T-helper 17 cell (primary cell): ENCODE data around the gene CYP21A2. TPM values are rescaled to one million over a fixed set of nuclear protein-coding genes. Genes with fewer than 3 reads are reported as not detected.
"Not testable (repeated sequence)": the region's sequence is repeated elsewhere in the genome, so short reads cannot be mapped to it uniquely, and the experiment has no call there.

Source experiments
- ATAC-seq: fragments of 150-1000 bp; cut with Tn5 transposase; 2 replicates; pipeline ENCODE4 v1.10.0; 2021; ENCODE audit warnings: mild to moderate bottlenecking, moderate library complexity
- DNase-seq, 3 donors: peaks; one replicate each; pipeline versions ENCODE4 v3.0.0 to v3.0.0-alpha.2; 2020 to 2021
- H3K9me3 ChIP-seq: one replicate; pipeline ENCODE4 v1.7.0; 2013; ENCODE audit warnings: low read length, mild to moderate bottlenecking; ENCODE audit not compliant: control insufficient read depth, poor library complexity, severe bottlenecking
- H3K27ac Mint-ChIP-seq: one replicate; pipeline ENCODE4 v1.8.0; 2022; ENCODE audit warnings: mild to moderate bottlenecking, moderate library complexity, mixed read lengths
- H3K27me3 Mint-ChIP-seq: one replicate; pipeline ENCODE4 v1.8.0; 2022; ENCODE audit warnings: mixed read lengths
- H3K36me3 Mint-ChIP-seq: one replicate; pipeline ENCODE4 v1.8.0; 2022; ENCODE audit warnings: low read depth, mixed read lengths
- H3K4me1 Mint-ChIP-seq: one replicate; pipeline ENCODE4 v1.8.0; 2022; ENCODE audit warnings: mild to moderate bottlenecking, mixed read lengths
- H3K4me3 Mint-ChIP-seq: one replicate; pipeline ENCODE4 v1.8.0; 2022; ENCODE audit warnings: mild to moderate bottlenecking, moderate library complexity, mixed read lengths
- total RNA-seq, 4 donors: library from RNA in 2 of 4; stranded (reverse) in 2 of 4; gene quantifications; one replicate each; pipeline ENCODE4 v1.2.3 and lab custom pipeline; 2022 to 2026

Gene CYP21A2
- total RNA-seq, 2 donors from 2014 or later: 0.35 to 0.76 TPM

DNA sequence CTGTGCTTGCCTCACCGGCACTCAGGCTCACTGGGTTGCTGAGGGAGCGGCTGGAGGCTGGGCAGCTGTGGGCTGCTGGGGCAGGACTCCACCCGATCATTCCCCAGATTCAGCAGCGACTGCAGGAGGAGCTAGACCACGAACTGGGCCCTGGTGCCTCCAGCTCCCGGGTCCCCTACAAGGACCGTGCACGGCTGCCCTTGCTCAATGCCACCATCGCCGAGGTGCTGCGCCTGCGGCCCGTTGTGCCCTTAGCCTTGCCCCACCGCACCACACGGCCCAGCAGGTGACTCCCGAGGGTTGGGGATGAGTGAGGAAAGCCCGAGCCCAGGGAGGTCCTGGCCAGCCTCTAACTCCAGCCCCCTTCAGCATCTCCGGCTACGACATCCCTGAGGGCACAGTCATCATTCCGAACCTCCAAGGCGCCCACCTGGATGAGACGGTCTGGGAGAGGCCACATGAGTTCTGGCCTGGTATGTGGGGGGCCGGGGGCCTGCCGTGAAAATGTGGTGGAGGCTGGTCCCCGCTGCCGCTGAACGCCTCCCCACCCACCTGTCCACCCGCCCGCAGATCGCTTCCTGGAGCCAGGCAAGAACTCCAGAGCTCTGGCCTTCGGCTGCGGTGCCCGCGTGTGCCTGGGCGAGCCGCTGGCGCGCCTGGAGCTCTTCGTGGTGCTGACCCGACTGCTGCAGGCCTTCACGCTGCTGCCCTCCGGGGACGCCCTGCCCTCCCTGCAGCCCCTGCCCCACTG is 2.3 kb downstream of the CYP21A2 start:
- not testable (repeated sequence) for H3K27me3 Mint-ChIP-seq, H3K4me1 Mint-ChIP-seq, H3K27ac Mint-ChIP-seq, H3K9me3 ChIP-seq, H3K36me3 Mint-ChIP-seq, ATAC-seq, DNase-seq, H3K4me3 Mint-ChIP-seq

DNA sequence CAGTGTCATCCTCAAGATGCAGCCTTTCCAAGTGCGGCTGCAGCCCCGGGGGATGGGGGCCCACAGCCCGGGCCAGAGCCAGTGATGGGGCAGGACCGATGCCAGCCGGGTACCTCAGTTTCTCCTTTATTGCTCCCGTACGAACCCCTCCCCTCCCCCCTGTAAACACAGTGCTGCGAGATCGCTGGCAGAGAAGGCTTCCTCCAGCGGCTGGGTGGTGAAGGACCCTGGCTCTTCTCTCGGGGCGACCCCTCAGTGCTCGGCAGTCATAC is 2.8 kb downstream of the CYP21A2 start:
- not testable (repeated sequence) for H3K36me3 Mint-ChIP-seq, H3K4me3 Mint-ChIP-seq, H3K27me3 Mint-ChIP-seq, H3K4me1 Mint-ChIP-seq, H3K9me3 ChIP-seq, H3K27ac Mint-ChIP-seq, DNase-seq, ATAC-seq

DNA sequence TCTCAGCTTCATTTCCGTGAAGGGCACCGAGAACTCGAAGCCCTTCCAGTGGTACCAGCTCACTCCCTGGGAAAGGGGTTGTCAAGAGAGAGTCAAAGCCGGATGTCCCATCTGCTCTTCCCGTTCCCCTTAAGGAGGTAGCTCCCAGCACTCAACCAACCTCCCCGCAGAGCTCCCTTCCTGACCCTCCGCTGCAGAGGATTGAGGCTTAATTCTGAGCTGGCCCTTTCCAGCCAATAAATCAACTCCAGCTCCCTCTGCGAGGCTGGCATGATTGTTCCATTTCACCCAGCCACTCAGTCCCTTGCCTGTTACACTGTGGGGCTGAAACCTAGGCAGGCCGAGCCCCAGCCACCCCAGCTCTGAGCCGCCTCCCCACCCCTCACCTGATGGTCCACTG is 3.2 kb downstream of the CYP21A2 start:
- H3K9me3 ChIP-seq, H3K27me3 Mint-ChIP-seq, H3K4me1 Mint-ChIP-seq, H3K27ac Mint-ChIP-seq, DNase-seq, ATAC-seq, H3K36me3 Mint-ChIP-seq, H3K4me3 Mint-ChIP-seq: not testable (repeated sequence)

- H3K4me1 Mint-ChIP-seq, H3K27me3 Mint-ChIP-seq, H3K36me3 Mint-ChIP-seq, H3K9me3 ChIP-seq, H3K27ac Mint-ChIP-seq, ATAC-seq, H3K4me3 Mint-ChIP-seq, DNase-seq: not testable (repeated sequence)
Measured at GRCh38 chr6:32042276-32042675, 4.1 kb downstream of the CYP21A2 start.

DNA sequence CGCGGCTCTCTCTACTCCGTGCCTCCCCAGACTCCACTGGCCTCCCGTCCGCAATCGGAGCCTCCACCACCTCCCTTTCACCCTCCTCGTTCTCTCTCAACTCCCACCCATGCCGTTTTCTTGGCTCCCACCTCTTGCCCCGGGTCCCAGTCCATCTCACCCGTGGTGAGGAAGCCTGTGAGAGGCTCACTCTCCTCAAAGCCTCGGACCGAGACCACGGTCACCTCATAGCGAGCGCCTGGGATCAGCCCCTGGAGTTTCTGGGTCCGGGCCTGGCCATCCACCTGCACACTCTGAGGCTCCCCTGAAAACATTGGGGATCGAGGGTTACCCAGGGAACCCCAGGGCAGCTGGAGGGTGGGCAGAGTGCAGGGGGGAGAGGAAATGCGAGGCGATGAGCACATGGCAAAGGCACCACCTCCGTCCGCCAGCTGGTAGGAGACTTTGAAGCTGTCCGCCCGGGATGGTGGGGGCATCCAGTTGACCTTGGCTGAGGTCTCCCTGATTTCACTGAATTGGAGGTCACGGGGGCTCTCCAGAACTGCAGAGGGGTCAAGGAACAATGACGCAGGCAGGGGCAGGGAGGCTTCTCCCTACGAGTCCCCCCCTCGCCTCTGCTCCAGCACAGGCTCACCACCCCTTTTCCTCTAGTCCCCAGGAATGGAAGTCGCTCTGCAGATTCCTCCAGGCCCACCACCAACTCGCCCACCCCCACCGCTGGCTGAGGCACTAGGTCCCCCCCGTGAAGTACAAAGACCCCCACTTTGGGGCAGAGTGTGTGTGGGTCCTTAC is 5.6 kb downstream of the CYP21A2 start:
- H3K36me3 Mint-ChIP-seq, H3K9me3 ChIP-seq, H3K4me3 Mint-ChIP-seq, ATAC-seq, H3K27me3 Mint-ChIP-seq, H3K4me1 Mint-ChIP-seq, H3K27ac Mint-ChIP-seq, DNase-seq: not testable (repeated sequence)

- not testable (repeated sequence) for H3K4me3 Mint-ChIP-seq, H3K36me3 Mint-ChIP-seq, H3K27ac Mint-ChIP-seq, H3K9me3 ChIP-seq, H3K27me3 Mint-ChIP-seq, DNase-seq, H3K4me1 Mint-ChIP-seq, ATAC-seq
Measured at GRCh38 chr6:32044916-32045315, 6.7 kb downstream of the CYP21A2 start.

- H3K36me3 Mint-ChIP-seq: no peaks in the 10 kb centered on the region
- DNase-seq: no peak
- peaks cover 5% of the 10 kb centered on the region for H3K27me3 Mint-ChIP-seq
- no peaks in the 10 kb centered on the region for H3K9me3 ChIP-seq
- no peak overlapping the region for H3K4me3 Mint-ChIP-seq
- H3K27ac Mint-ChIP-seq: peak overlapping the region; percentile 9
- peaks cover 6% of the 10 kb centered on the region for H3K4me1 Mint-ChIP-seq
- no peak for ATAC-seq
Measured at GRCh38 chr6:32045811-32046449, 7.7 kb downstream of the CYP21A2 start.

DNA sequence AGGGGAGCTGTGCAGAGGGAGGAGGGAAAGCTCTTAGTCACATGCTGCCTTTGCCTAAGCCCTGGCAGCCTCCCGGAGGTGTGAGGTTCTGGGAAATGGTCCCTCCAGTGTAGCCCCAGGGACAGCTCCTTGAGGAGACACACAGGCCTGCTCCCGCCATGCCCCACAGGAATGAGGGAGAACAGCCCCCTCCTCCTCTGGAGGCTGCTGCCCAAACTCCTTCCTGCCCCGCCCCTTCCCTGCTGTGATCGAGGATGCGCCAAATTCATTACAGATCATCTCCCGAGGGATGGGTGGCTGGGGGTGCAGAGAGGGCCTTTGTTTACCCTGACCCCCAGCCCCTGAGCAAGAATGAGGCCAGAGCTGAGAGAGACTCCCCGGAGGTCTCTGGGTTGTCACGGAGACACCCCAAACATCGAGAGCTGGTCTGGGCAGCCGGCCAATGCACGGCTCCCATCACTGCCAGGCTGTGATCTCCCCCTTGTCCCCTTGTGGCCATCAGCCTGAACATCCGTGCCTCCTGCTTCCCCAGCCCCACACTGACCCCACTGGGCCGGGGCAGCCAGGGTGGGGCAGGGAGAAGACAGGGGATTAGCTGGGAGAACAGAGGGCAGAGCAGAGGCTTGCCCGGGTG is 8.4 kb downstream of the CYP21A2 start:
- Mint-ChIP-seq H3K36me3 (no peaks in the 10 kb centered on the region), H3K27me3 (peaks cover 7% of the 10 kb centered on the region)

GRCh38 chr6:32047084-32047478 is 8.9 kb downstream of the CYP21A2 start:
- no peak for ATAC-seq
- H3K9me3 ChIP-seq: no peaks in the 10 kb centered on the region
- Mint-ChIP-seq H3K4me3 (no peak overlapping the region), H3K27ac (no peak overlapping the region), H3K4me1 (peaks cover 8% of the 10 kb centered on the region), H3K36me3 (peaks cover 2% of the 10 kb centered on the region), H3K27me3 (peaks cover 12% of the 10 kb centered on the region)
- DNase-seq: no peak

More for the DNA sequence above, 8.4 kb downstream of the CYP21A2 start:
- Mint-ChIP-seq H3K4me3 (no peak overlapping the region), H3K4me1 (peaks cover 6% of the 10 kb centered on the region), H3K27ac (peak overlapping the region; percentile 9)
- no peak for ATAC-seq
- no peaks in the 10 kb centered on the region for H3K9me3 ChIP-seq
- DNase-seq: no peak

GRCh38 chr6:32047539-32047854 is 9.3 kb downstream of the CYP21A2 start:
- DNase-seq (no peak), ATAC-seq (no peak)
- H3K4me1 Mint-ChIP-seq: peaks cover 8% of the 10 kb centered on the region
- peaks cover 13% of the 10 kb centered on the region for H3K27me3 Mint-ChIP-seq
- no peak overlapping the region for H3K27ac Mint-ChIP-seq
- no peaks in the 10 kb centered on the region for H3K9me3 ChIP-seq
- H3K4me3 Mint-ChIP-seq: no peak overlapping the region
- peaks cover 2% of the 10 kb centered on the region for H3K36me3 Mint-ChIP-seq

- Mint-ChIP-seq H3K4me1 (peaks cover 8% of the 10 kb centered on the region), H3K36me3 (peaks cover 2% of the 10 kb centered on the region), H3K4me3 (peak overlapping the region; percentile 52), H3K27me3 (peaks cover 13% of the 10 kb centered on the region), H3K27ac (no peak overlapping the region)
- no peaks in the 10 kb centered on the region for H3K9me3 ChIP-seq
- DNase-seq: peak; percentile 44 to 67 (median 45)
- peak; percentile 82 for ATAC-seq
Measured at GRCh38 chr6:32047855-32048766, 9.9 kb downstream of the CYP21A2 start.

GRCh38 chr6:32049149-32049548 is 10.9 kb downstream of the CYP21A2 start:
- ATAC-seq, H3K27ac Mint-ChIP-seq, H3K9me3 ChIP-seq, H3K36me3 Mint-ChIP-seq, H3K4me1 Mint-ChIP-seq, H3K4me3 Mint-ChIP-seq, DNase-seq: not testable (repeated sequence)
- peaks cover 16% of the 10 kb centered on the region for H3K27me3 Mint-ChIP-seq
